Measurements from ENCODE around the gene GLI3.

GLI3 gene

DNA sequence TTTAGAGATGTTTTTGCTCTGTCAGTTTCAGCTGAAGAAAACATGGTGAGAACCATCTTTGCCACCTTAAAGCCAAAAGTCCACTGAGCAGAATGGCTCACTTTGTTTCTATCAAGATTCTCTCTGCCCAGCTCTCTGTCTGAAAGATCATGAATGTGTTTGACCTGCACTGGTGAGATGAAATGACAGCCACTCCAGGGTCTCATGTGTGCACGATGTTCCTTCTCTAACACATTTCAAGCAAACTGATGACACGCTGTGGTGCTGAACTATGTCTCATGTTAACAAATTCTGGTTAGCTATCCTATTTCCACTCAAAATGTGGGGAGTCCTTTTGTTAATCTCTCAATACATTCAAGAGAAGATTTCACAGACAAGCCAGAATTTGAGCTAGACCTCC lies 260.6 kb downstream of the GLI3 start:
- no peak overlapping the region for H3K27ac Mint-ChIP-seq
- no peaks in the 10 kb centered on the region for H3K9me3 Mint-ChIP-seq
- H3K4me1 Mint-ChIP-seq, result no peaks in the 10 kb centered on the region
- no peak for DNase-seq
- H3K4me3 Mint-ChIP-seq, result no peak overlapping the region
- no peaks in the 10 kb centered on the region for H3K36me3 Mint-ChIP-seq
- H3K27me3 Mint-ChIP-seq, result peaks cover 17% of the 10 kb centered on the region
- CTCF ChIA-PET, result interaction anchor here (1.1 kb wide), 1 partner anchor 137 kb away, joined by 3 read pairs; no protein-coding TSS in a partner anchor

GRCh38 chr7:41975849-41976248 lies 261.2 kb downstream of the GLI3 start:
- Mint-ChIP-seq H3K9me3 (no peaks in the 10 kb centered on the region), H3K4me3 (no peak overlapping the region), H3K4me1 (no peaks in the 10 kb centered on the region), H3K27me3 (peaks cover 17% of the 10 kb centered on the region), H3K36me3 (no peaks in the 10 kb centered on the region), H3K27ac (no peak overlapping the region)
- DNase-seq, result no peak
- CTCF ChIA-PET, result no interaction called here

DNA sequence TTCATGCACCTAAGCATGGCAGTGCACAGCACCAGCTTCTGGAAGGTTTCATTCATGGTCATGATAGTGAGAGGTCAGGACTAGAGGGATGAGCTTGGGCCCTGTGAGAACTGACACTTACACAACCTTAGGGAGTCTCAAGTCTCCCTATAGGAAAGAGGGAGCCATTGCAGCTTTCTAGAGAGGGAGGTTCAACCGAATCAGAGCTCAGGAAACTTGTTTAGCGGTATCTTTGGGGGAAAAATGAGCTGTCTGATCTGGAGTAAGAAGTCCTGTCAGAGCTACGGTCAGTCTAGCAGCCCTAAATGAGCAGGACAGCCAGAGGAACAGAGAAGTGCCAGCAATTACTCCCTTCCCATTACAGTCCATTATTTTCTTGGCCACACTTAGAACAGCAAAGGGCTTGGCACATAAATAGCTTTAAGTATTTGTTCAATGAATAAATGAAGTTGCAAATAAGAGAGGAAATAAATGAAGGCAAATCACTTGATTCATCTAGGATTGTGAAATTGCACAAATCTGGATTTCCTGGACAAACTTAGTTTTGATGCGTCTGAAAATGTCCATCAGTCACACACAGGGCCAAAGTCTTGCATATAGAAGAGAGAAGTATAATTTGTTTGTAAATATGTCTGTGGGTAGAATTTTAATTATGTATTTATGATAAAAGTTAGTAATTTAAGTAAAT lies 262.0 kb downstream of the GLI3 start:
- peaks cover 17% of the 10 kb centered on the region for H3K27me3 Mint-ChIP-seq
- no peak for DNase-seq
- CTCF ChIA-PET, result interaction anchor here (0.5 to 0.9 kb wide), 3 partner anchors 28 to 484 kb away, joined by 3 read pairs; no protein-coding TSS in a partner anchor
- H3K27ac Mint-ChIP-seq, result no peak overlapping the region
- no peaks in the 10 kb centered on the region for H3K9me3 Mint-ChIP-seq
- no peaks in the 10 kb centered on the region for H3K36me3 Mint-ChIP-seq
- no peaks in the 10 kb centered on the region for H3K4me1 Mint-ChIP-seq
- H3K4me3 Mint-ChIP-seq, result no peak overlapping the region

- Mint-ChIP-seq H3K27me3 (peaks cover 15% of the 10 kb centered on the region), H3K36me3 (no peaks in the 10 kb centered on the region), H3K9me3 (no peaks in the 10 kb centered on the region), H3K4me3 (no peak overlapping the region), H3K27ac (no peak overlapping the region), H3K4me1 (no peaks in the 10 kb centered on the region)
- no peak for DNase-seq
- CTCF ChIA-PET, result interaction anchor here (0.6 kb wide), 1 partner anchor 1692 kb away, joined by 3 read pairs; no protein-coding TSS in a partner anchor
Measured at GRCh38 chr7:41973202-41973730, 263.7 kb downstream of the GLI3 start.

- Mint-ChIP-seq H3K36me3 (no peaks in the 10 kb centered on the region), H3K27me3 (peaks cover 15% of the 10 kb centered on the region), H3K9me3 (no peaks in the 10 kb centered on the region), H3K27ac (no peak overlapping the region), H3K4me3 (no peak overlapping the region), H3K4me1 (no peaks in the 10 kb centered on the region)
- CTCF ChIA-PET, result no interaction called here
- no peak for DNase-seq
Measured at GRCh38 chr7:41972776-41973175, 264.2 kb downstream of the GLI3 start.

DNA sequence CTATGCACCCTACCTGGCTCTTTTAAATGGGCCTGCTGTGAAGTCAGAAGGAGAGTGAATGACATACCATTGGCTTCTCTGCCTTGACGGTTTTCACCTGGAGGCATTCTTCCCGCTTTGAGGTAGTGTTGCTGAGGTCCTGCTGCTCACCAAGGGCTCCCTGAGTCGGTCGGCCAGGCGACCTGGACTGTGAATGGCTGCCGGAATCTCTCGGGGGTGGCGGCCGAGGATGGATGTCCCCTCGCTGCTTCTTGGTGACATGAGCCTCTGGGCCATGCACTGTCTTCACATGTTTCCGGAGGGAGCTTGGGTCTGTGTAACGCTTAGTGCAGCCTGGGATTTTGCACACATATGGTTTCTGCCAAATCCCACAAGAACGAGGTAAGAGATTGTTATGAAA lies 264.7 kb downstream of the GLI3 start:
- H3K27me3 Mint-ChIP-seq, result peaks cover 13% of the 10 kb centered on the region
- no peaks in the 10 kb centered on the region for H3K9me3 Mint-ChIP-seq
- CTCF ChIA-PET, result no interaction called here
- no peak for DNase-seq
- no peaks in the 10 kb centered on the region for H3K4me1 Mint-ChIP-seq
- no peaks in the 10 kb centered on the region for H3K36me3 Mint-ChIP-seq
- H3K4me3 Mint-ChIP-seq, result no peak overlapping the region
- no peak overlapping the region for H3K27ac Mint-ChIP-seq

GRCh38 chr7:41971640-41972187 lies 265.3 kb downstream of the GLI3 start:
- CTCF ChIA-PET, result no interaction called here

DNA sequence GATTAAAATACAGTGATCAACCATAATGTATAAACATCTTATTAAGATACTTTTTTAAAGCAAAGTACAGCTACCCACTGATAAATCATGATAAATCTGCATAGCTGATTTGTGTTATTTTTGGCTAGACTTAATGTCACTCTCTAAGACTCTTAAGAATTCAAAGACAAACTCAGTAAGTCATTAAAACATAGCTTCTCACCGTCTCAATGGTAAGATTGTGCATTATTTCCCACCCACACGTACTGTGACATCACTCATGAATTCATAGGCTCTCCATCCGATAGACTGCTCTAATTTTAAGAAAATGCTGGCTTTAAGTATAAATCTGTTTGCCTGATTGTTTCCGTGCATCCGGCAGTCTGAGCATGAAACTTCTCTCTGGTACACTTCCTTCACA lies 266.1 kb downstream of the GLI3 start:
- Mint-ChIP-seq H3K27ac (no peak overlapping the region), H3K4me3 (no peak overlapping the region)

More at GRCh38 chr7:41971640-41972187, 265.3 kb downstream of the GLI3 start:
- H3K4me3 Mint-ChIP-seq, result no peak overlapping the region
- no peak overlapping the region for H3K27ac Mint-ChIP-seq
- H3K4me1 Mint-ChIP-seq, result no peaks in the 10 kb centered on the region
- no peaks in the 10 kb centered on the region for H3K9me3 Mint-ChIP-seq
- no peaks in the 10 kb centered on the region for H3K36me3 Mint-ChIP-seq
- H3K27me3 Mint-ChIP-seq, result peaks cover 9% of the 10 kb centered on the region
- DNase-seq, result no peak

DNA sequence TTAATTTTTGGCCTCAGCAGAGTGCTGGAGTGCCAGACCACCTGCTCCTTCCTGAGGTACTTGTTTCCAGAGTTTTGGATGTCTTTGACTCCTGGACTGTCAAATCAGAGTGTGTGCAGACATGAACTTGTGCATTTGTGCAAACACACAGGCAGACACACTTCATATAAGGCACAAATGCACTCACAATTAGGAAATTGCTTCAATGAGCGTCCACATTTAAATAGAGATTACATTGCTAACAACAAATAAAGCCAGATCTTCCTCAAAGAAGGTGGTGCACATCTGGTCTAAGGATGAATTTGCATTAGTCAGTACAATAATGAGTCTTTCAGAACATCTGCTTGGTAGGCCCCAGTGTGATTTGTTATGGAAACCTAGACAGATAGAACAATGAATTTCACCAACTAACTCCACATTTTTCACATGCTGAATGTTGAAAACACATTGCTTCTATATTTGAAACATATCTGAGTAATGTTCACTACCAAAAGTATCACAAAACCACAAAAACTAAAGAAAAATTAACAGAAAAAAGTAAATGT lies 267.4 kb downstream of the GLI3 start:
- Mint-ChIP-seq H3K36me3 (no peaks in the 10 kb centered on the region), H3K9me3 (no peaks in the 10 kb centered on the region), H3K4me1 (no peaks in the 10 kb centered on the region), H3K27me3 (peaks cover under 1% of the 10 kb centered on the region), H3K27ac (no peak overlapping the region), H3K4me3 (no peak overlapping the region)
- CTCF ChIA-PET, result no interaction called here
- DNase-seq, result no peak

More for the DNA sequence above, 266.1 kb downstream of the GLI3 start:
- Mint-ChIP-seq H3K9me3 (no peaks in the 10 kb centered on the region), H3K4me1 (no peaks in the 10 kb centered on the region), H3K36me3 (no peaks in the 10 kb centered on the region), H3K27me3 (peaks cover 9% of the 10 kb centered on the region)
- DNase-seq, result no peak
- CTCF ChIA-PET, result no interaction called here

GRCh38 chr7:41967156-41967555 lies 269.9 kb downstream of the GLI3 start:
- Mint-ChIP-seq H3K4me1 (no peaks in the 10 kb centered on the region), H3K27me3 (peaks cover 2% of the 10 kb centered on the region), H3K27ac (no peak overlapping the region), H3K36me3 (no peaks in the 10 kb centered on the region), H3K9me3 (no peaks in the 10 kb centered on the region), H3K4me3 (no peak overlapping the region)
- CTCF ChIA-PET, result no interaction called here
- DNase-seq, result no peak

DNA sequence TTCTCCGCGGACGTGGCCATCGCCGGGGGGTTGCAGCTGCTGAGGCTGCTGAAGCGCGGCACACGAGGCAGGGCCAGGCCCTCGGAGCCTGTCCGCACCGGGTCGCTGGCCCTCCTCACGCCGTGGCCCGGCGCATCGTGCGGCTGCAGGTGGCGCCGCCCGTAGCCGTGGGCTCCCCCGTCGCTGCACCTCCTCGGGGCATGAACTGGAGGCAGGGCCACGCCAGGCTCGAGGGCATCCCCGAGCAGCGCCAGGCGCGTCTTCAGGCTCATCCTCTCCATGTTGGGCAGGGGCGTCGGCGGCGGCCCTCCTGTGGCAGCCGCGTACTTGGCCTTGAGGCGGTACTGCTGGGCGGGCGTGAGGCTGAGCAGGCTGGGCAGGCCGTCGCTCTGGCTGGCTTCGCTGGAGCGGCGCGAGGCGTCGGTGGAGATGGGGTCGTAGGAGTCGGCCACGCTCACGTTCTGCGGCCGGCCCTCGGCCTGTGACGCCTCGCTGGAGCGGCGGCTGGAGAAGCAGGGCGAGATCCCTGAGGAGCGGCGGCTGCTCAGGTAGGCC lies 271.0 kb downstream of the GLI3 start:
- CTCF ChIA-PET, result no interaction called here
- no peak for DNase-seq
- Mint-ChIP-seq H3K4me1 (no peaks in the 10 kb centered on the region), H3K9me3 (no peaks in the 10 kb centered on the region), H3K36me3 (no peaks in the 10 kb centered on the region), H3K4me3 (no peak overlapping the region), H3K27me3 (peaks cover 6% of the 10 kb centered on the region), H3K27ac (no peak overlapping the region)

- Mint-ChIP-seq H3K4me3 (no peak overlapping the region), H3K27ac (no peak overlapping the region), H3K36me3 (no peaks in the 10 kb centered on the region), H3K4me1 (no peaks in the 10 kb centered on the region), H3K27me3 (peaks cover 6% of the 10 kb centered on the region), H3K9me3 (no peaks in the 10 kb centered on the region)
- DNase-seq, result no peak
- CTCF ChIA-PET, result no interaction called here
Measured at GRCh38 chr7:41964849-41965745, 271.9 kb downstream of the GLI3 start.

- Mint-ChIP-seq H3K36me3 (no peaks in the 10 kb centered on the region), H3K4me3 (no peak overlapping the region), H3K4me1 (no peaks in the 10 kb centered on the region), H3K27me3 (peaks cover 6% of the 10 kb centered on the region), H3K27ac (no peak overlapping the region), H3K9me3 (no peaks in the 10 kb centered on the region)
- DNase-seq, result no peak
- CTCF ChIA-PET, result no interaction called here
Measured at GRCh38 chr7:41964183-41964753, 272.7 kb downstream of the GLI3 start.

DNA sequence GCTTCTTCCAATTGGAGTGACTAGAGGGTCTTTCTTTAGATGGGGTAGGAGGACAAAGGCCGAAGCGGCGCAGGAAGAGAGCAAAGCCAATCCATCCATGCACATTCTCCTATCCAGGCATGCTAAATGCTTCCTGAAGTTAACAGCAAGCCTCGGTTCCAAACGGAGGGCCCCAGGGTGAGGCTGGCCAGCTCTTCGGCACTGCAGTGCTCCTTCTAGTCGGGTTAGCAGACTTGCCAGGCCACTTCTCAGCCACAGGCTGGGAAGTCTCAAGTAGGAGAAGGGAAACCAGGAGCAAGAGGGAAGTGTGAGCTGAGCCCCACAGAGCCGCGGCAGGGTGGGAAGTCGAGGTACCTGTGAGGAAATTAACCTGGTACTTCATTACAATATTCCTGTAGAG lies 280.3 kb downstream of the GLI3 start:
- no peak for DNase-seq
- Mint-ChIP-seq H3K4me3 (no peak overlapping the region), H3K27me3 (peaks cover 39% of the 10 kb centered on the region), H3K36me3 (no peaks in the 10 kb centered on the region), H3K27ac (no peak overlapping the region), H3K4me1 (no peaks in the 10 kb centered on the region), H3K9me3 (no peaks in the 10 kb centered on the region)
- CTCF ChIA-PET, result interaction anchor here (1.6 to 4.0 kb wide), 2 partner anchors 14 to 16 kb away, joined by 6 to 14 read pairs; no protein-coding TSS in a partner anchor
